HCT116 (cell line): ENCODE results near the gene KRTAP4-8. TPM values are rescaled to one million over a fixed set of nuclear protein-coding genes. Genes with fewer than 3 reads are reported as not detected.
A peak's percentile ranks its signal among the peaks of the same experiment; 100 is the strongest.

Experiments used
- ATAC-seq: fragments of 200-7000 bp; cut with Tn5 transposase; 2 replicates; pipeline ENCODE4 v1.9.1; 2020; ENCODE audit warnings: mild to moderate bottlenecking, moderate library complexity
- BruUV-seq: library from RNA; stranded (reverse); fragments of 400-500 nt; replicated peaks from 2 replicates; lab custom pipeline; 2021; lab: Mats Ljungman, UMichigan
- CTCF ChIA-PET: fragments of 300-600 bp; sonication (Branson Sonifier 250); formaldehyde crosslinking; loops from one replicate; lab custom pipeline; 2021; ENCODE audit warnings: antibody characterized with exemption; lab: Charles Lee
- POLR2A ChIA-PET: fragments of 300-600, 350-600 bp; sonication (Branson Sonifier 250); formaldehyde crosslinking; loops from one replicate; lab custom pipeline; 2021; ENCODE audit warnings: antibody characterized with exemption; lab: Charles Lee
- RAD21 ChIA-PET, 2 experiments: fragments of 300-600 bp; sonication (Branson Sonifier 250); formaldehyde crosslinking; loops; one replicate each; lab custom pipeline; 2023; ENCODE audit warnings: low total read pairs in 2 of 2; ENCODE audit not compliant: uncharacterized antibody in 2 of 2, unreplicated experiment in 2 of 2, low non-redundant PET in 1 of 2; lab: Charles Lee
- DNase-seq: peaks from one replicate; pipeline ENCODE4 v3.0.0-alpha.2; 2010; ENCODE audit warnings: low read depth, low spot score
- H2AFZ ChIP-seq: fragments of 200-600 bp; shearing (Covaris generic), sonication (generic); 2 replicates; pipeline ENCODE4 v1.6.1; 2017; ENCODE audit warnings: low read depth, mixed run types, mixed read lengths, antibody characterized with exemption, low read length; ENCODE audit not compliant: poor library complexity, severe bottlenecking
- H3K27ac ChIP-seq: 2 replicates; pipeline ENCODE4 v1.5.1; 2012; ENCODE audit warnings: low read depth, low read length
- H3K27me3 ChIP-seq: fragments of 200-600 bp; sonication (generic); 2 replicates; pipeline ENCODE4 v1.6.1; 2016; ENCODE audit warnings: mixed run types, low read length, mixed read lengths; ENCODE audit not compliant: insufficient read depth
- H3K36me3 ChIP-seq, 2 experiments: fragments of 200-500 bp in 1 of 2; fragments of 200-600 bp in 1 of 2; sonication (Bioruptor generic) in 1 of 2; sonication (generic) in 1 of 2; 2 replicates each; pipeline versions ENCODE4 v1.5.1 to v1.6.1; 2014 to 2016; ENCODE audit warnings: low read length in 2 of 2, inconsistent platforms in 1 of 2, mixed read lengths in 1 of 2, mixed run types in 1 of 2; ENCODE audit not compliant: insufficient read depth in 2 of 2, control insufficient read depth in 1 of 2
- H3K4me1 ChIP-seq, 2 experiments: fragments of 200-600 bp in 1 of 2; sonication (generic) in 1 of 2; 2 replicates each; pipeline versions ENCODE4 v1.5.1 to v1.6.1; 2012 to 2017; ENCODE audit warnings: low read length in 2 of 2, inconsistent platforms in 1 of 2, mild to moderate bottlenecking in 1 of 2, mixed read lengths in 1 of 2, mixed run types in 1 of 2, moderate library complexity in 1 of 2; ENCODE audit not compliant: insufficient read depth in 2 of 2, control insufficient read depth in 1 of 2
- H3K4me2 ChIP-seq: fragments of 200-600 bp; sonication (generic); 2 replicates; pipeline ENCODE4 v1.6.1; 2017; ENCODE audit warnings: mixed run types, low read length, mixed read lengths
- H3K4me3 ChIP-seq, 2 experiments: fragments of 200-600 bp in 1 of 2; sonication (generic) in 1 of 2; replicated peaks in 1 of 2; 2 replicates each; pipeline ENCODE4 v1.5.1; 2011 to 2016; ENCODE audit warnings: low read length in 2 of 2, control low read depth in 1 of 2, low read depth in 1 of 2, mild to moderate bottlenecking in 1 of 2, mixed read lengths in 1 of 2, mixed run types in 1 of 2
- H3K79me2 ChIP-seq: fragments of 200-600 bp; sonication (generic); 2 replicates; pipeline ENCODE4 v1.6.1; 2017; ENCODE audit warnings: mild to moderate bottlenecking, mixed run types, low read length, moderate library complexity, mixed read lengths; ENCODE audit not compliant: insufficient read depth
- H3K9ac ChIP-seq: fragments of 200-600 bp; sonication (generic); 2 replicates; pipeline ENCODE4 v1.6.1; 2016; ENCODE audit warnings: low read length, mixed read lengths
- H3K9me2 ChIP-seq: fragments of 200-600 bp; sonication (generic), shearing (Covaris generic); 2 replicates; pipeline ENCODE4 v1.6.1; 2017; ENCODE audit warnings: mixed run types, mild to moderate bottlenecking, moderate library complexity; ENCODE audit not compliant: insufficient read depth
- H3K9me3 ChIP-seq, 2 experiments: fragments of 200-500 bp in 1 of 2; fragments of 200-600 bp in 1 of 2; sonication (Bioruptor generic) in 1 of 2; sonication (generic) in 1 of 2; 2 replicates each; pipeline ENCODE4 v1.6.1; 2014 to 2017; ENCODE audit warnings: low read length in 2 of 2, mixed read lengths in 2 of 2, inconsistent platforms in 1 of 2, low read depth in 1 of 2, mild to moderate bottlenecking in 1 of 2, mixed run types in 1 of 2, moderate library complexity in 1 of 2; ENCODE audit not compliant: control insufficient read depth in 1 of 2, insufficient read depth in 1 of 2
- H4K20me1 ChIP-seq: fragments of 200-600 bp; sonication (generic), shearing (Covaris generic); 2 replicates; pipeline ENCODE4 v1.6.1; 2017; ENCODE audit warnings: mixed run types, mild to moderate bottlenecking, moderate library complexity; ENCODE audit not compliant: insufficient read depth
- CBX3 ChIP-seq: IDR thresholded peaks from 2 replicates; pipeline ENCODE4 v1.6.1; 2012; ENCODE audit warnings: low read depth
- ELF1 ChIP-seq: IDR thresholded peaks from 2 replicates; pipeline ENCODE4 v1.6.1; 2012; ENCODE audit warnings: low read depth, borderline replicate concordance
- EZH2 ChIP-seq: fragments of 200-600 bp; sonication (generic); IDR thresholded peaks from 2 replicates; pipeline ENCODE4 v1.6.1; 2017; ENCODE audit warnings: antibody characterized with exemption, mixed run types
- EZH2phosphoT487 ChIP-seq: fragments of 200-600 bp; IDR thresholded peaks from 2 replicates; pipeline ENCODE4 v1.6.1; 2018; ENCODE audit warnings: antibody characterized with exemption, borderline replicate concordance
- FOSL1 ChIP-seq: IDR thresholded peaks from 2 replicates; pipeline ENCODE4 v1.6.1; 2012; ENCODE audit warnings: low read depth
- JUND ChIP-seq: IDR thresholded peaks from 2 replicates; pipeline ENCODE4 v1.6.1; 2012
- POLR2A ChIP-seq: IDR thresholded peaks from 2 replicates; pipeline ENCODE4 v1.7.0; 2011; ENCODE audit warnings: borderline replicate concordance; ENCODE audit not compliant: insufficient read depth, insufficient read length; ENCODE audit errors: extremely low read depth
- POLR2AphosphoS5 ChIP-seq: IDR thresholded peaks from 2 replicates; pipeline ENCODE4 v1.6.1; 2011; ENCODE audit warnings: mild to moderate bottlenecking, low read depth, low read length, moderate library complexity
- RAD21 ChIP-seq: IDR thresholded peaks from 2 replicates; pipeline ENCODE4 v1.6.1; 2012; ENCODE audit warnings: low read depth, mild to moderate bottlenecking
- SRF ChIP-seq: IDR thresholded peaks from 2 replicates; pipeline ENCODE4 v1.6.1; 2012; ENCODE audit warnings: low read depth
- TCF7L2 ChIP-seq: IDR thresholded peaks from 2 replicates; pipeline ENCODE4 v1.7.0; 2011; ENCODE audit warnings: borderline replicate concordance, inconsistent platforms; ENCODE audit not compliant: insufficient read depth, insufficient read length; ENCODE audit errors: extremely low read depth
- ZFX ChIP-seq: fragments of 450-650 bp; IDR thresholded peaks from 2 replicates; pipeline ENCODE4 v1.6.1; 2017
- intact Hi-C: fragments of 100-400 bp; cut with micrococcal nuclease; formaldehyde crosslinking; loops from 2 replicates; pipeline ENCODE4 v1.10.0; 2022
- total RNA-seq: library from RNA; stranded (reverse); gene quantifications from one replicate; pipeline ENCODE4 v1.2.1, GENCODE V29; 2021; ENCODE audit not compliant: unreplicated experiment
- TF ChIP-seq, protein P1 (sequence below): IDR thresholded peaks from 2 replicates; pipeline ENCODE4 v1.6.1; 2012

Gene KRTAP4-8
- total RNA-seq, 1 experiment from 2014 or later, result not detected

GRCh38 chr17:41133880-41134735 is 36.2 kb upstream of the KRTAP4-8 start:
- Histone ChIP-seq H3K27ac (no peak overlapping the region), H3K27me3 (no peaks in the 10 kb centered on the region), H3K9me3 (peaks cover 0 to 10% of the 10 kb centered on the region in 2 experiments; a peak in 2 of 4 replicates), H3K9ac (no peak overlapping the region), H2AFZ (peak overlapping the region; percentile 32), H3K4me2 (no peak overlapping the region), H3K79me2 (no peaks in the 10 kb centered on the region), H3K36me3 (peaks cover 0 to 19% of the 10 kb centered on the region in 2 experiments; a peak in 2 of 4 replicates), H3K4me1 (peaks cover 3 to 31% of the 10 kb centered on the region in 2 experiments; a peak in 2 of 4 replicates), H3K4me3 (no peak overlapping the region), H4K20me1 (no peaks in the 10 kb centered on the region), H3K9me2 (no peaks in the 10 kb centered on the region)
- CTCF ChIA-PET, result no interaction called here
- RAD21 ChIA-PET, result no interaction called here
- TF ChIP-seq POLR2A (no peak), EZH2 (no peak), SRF (no peak), POLR2AphosphoS5 (no peak), FOSL1 (no peak), JUND (no peak), CBX3 (no peak), RAD21 (no peak), TCF7L2 (no peak), EZH2phosphoT487 (no peak), ELF1 (no peak), ZFX (no peak)
- TF ChIP-seq, protein P1, sequence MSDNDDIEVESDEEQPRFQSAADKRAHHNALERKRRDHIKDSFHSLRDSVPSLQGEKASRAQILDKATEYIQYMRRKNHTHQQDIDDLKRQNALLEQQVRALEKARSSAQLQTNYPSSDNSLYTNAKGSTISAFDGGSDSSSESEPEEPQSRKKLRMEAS, result no peak
- BruUV-seq, result no TSS peak
- intact Hi-C loops, result no loop called here
- no peak for DNase-seq
- POLR2A ChIA-PET, result no interaction called here
- ATAC-seq, result no peak
